ENCODE measurements around the gene SLC7A5.
A peak's percentile ranks its signal among the peaks of the same experiment; 100 is the strongest.
"Not testable (repeated sequence)": the region's sequence is repeated elsewhere in the genome, so short reads cannot be mapped to it uniquely, and the experiment has no call there.

Gene SLC7A5

DNA sequence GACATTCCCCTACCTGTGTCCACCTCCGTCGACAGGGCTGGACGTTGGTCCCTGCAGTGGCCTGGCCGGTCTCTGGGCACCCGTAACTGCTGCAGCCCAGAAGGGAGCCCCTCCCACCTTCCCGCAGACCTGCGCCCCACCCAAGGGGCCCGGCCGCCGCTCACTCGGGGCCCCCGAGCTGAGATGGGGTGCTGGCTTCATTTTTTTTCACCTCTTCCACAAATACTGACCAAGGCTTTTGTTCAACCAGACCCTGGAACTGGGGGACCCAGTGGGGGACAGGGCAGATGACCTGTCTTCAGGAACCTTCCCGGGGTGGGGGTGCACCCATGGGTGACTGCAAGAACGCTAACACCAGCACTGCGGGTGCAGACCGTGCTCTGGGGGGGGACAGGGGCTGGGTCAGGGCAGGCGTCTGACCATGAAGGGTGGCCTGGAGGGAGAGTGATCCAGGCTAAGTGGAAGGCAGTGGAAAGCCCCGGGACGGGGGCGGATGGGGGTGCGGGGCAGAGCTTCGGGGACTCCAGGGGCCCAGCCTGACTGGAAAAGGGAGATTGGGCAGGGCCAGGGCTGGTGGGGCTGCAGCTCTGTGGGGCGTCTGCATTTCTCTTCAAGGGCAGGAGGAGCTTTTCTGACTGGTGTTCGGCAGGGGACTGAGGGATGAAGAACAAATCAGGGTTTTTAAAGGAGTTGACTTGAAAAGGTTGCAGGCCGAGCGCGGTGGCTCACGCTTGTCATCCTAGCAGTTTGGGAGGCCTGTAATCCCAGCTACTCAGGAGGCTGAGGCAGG is 42.3 kb downstream of the SLC7A5 start:
- Mint-ChIP-seq H3K27ac (no peak overlapping the region), H3K36me3 (peaks cover 15% of the 10 kb centered on the region), H3K9me3 (no peaks in the 10 kb centered on the region), H3K4me3 (no peak overlapping the region), H3K4me1 (peaks cover 4% of the 10 kb centered on the region), H3K27me3 (peaks cover 21% of the 10 kb centered on the region)
- CTCF ChIA-PET = interaction anchor here (0.6 to 1.4 kb wide), 2 partner anchors 22 to 39 kb away, joined by 3 to 4 read pairs; no protein-coding TSS in a partner anchor
- no peak for DNase-seq

DNA sequence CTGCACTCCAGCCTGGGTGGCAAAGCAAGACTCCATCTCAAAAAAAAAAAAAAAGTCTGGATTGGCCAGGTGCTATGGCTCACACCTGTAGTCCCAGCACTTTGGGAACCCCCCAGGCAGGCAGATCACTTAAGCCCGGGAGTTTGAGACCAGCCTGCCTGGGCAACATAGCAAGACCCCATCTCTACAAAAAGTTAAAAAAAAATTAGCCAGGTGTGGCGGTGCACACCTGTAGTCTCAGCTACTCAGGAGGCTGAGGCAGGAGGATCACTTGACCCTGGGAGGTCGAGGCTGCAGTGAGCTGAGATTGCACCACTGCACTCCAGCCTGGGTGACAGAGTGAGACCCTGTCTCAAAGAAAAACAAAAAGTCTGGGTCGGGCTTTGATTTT is 42.9 kb downstream of the SLC7A5 start:
- CTCF ChIA-PET, H3K4me3 Mint-ChIP-seq, H3K27ac Mint-ChIP-seq, DNase-seq, H3K9me3 Mint-ChIP-seq, H3K4me1 Mint-ChIP-seq: not testable (repeated sequence)
- peaks cover 21% of the 10 kb centered on the region for H3K27me3 Mint-ChIP-seq
- peaks cover 12% of the 10 kb centered on the region for H3K36me3 Mint-ChIP-seq

DNA sequence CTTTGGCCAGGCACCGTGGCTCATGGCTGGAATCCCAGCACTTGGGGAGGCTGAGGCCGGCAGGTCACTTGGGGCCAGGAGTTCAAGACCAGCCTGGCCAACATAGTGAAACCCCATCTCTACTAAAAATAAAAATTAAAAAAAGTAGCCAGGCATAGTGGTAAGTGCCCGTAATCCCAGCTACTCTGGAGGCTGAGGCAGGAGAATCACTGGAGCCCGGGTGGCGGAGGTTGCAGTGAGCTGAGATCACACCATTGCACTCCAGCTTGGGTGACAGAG is 43.5 kb downstream of the SLC7A5 start:
- Mint-ChIP-seq H3K4me1 (peaks cover 13% of the 10 kb centered on the region), H3K27me3 (peaks cover 23% of the 10 kb centered on the region)
- not testable (repeated sequence) for H3K36me3 Mint-ChIP-seq, H3K27ac Mint-ChIP-seq, H3K4me3 Mint-ChIP-seq, H3K9me3 Mint-ChIP-seq, DNase-seq
- CTCF ChIA-PET = interaction anchor here (1.0 to 1.2 kb wide), 2 partner anchors 19 to 47 kb away, joined by 3 read pairs; no protein-coding TSS in a partner anchor

DNA sequence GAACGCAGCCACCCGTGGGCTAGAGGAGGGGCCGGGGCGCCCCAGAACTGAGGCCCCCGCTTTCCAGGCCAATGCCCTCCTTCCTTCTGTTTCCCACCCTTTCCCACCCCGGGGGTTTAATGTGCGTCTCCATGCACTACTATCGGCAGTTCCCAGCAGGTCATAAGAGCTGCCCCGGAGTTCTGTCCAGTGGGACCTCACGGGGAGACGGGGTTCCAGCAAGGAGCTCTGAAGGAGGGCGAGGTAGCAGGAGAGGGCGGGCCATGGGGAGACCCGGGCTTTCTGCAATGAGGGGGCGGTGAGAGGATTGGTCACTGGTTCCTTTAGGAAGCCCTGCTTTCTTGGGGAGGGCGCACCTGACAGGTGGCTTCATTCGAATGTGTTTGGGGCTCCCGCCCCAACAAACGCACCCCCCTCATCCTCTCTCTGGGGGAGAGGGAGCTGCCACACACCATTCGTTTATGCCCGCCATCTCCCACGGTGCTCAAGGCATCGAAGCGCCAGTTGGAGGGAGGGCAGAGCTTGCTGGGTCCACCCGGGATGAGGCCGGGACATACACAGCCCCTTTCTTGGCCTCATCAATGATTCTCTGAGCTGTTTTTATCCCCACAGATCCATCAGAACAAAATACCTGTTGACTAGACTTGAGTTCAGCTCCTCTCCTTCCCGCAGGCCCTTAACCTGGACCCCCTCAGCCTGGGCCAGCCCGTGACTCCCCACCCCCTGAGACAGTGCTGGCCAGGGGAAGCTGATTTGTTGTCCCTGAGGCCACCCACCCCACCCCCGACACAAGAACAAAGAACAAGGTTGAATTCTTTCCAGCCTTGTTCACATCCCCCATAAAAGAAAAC is 44.1 kb downstream of the SLC7A5 start:
- Mint-ChIP-seq H3K27ac (no peak overlapping the region), H3K4me1 (peaks cover 16% of the 10 kb centered on the region), H3K36me3 (peaks cover 5% of the 10 kb centered on the region), H3K9me3 (no peaks in the 10 kb centered on the region), H3K27me3 (peaks cover 24% of the 10 kb centered on the region), H3K4me3 (no peak overlapping the region)
- CTCF ChIA-PET = interaction anchor here (1.0 to 1.2 kb wide), 2 partner anchors 18 to 46 kb away, joined by 3 read pairs; no protein-coding TSS in a partner anchor
- DNase-seq = no peak

DNA sequence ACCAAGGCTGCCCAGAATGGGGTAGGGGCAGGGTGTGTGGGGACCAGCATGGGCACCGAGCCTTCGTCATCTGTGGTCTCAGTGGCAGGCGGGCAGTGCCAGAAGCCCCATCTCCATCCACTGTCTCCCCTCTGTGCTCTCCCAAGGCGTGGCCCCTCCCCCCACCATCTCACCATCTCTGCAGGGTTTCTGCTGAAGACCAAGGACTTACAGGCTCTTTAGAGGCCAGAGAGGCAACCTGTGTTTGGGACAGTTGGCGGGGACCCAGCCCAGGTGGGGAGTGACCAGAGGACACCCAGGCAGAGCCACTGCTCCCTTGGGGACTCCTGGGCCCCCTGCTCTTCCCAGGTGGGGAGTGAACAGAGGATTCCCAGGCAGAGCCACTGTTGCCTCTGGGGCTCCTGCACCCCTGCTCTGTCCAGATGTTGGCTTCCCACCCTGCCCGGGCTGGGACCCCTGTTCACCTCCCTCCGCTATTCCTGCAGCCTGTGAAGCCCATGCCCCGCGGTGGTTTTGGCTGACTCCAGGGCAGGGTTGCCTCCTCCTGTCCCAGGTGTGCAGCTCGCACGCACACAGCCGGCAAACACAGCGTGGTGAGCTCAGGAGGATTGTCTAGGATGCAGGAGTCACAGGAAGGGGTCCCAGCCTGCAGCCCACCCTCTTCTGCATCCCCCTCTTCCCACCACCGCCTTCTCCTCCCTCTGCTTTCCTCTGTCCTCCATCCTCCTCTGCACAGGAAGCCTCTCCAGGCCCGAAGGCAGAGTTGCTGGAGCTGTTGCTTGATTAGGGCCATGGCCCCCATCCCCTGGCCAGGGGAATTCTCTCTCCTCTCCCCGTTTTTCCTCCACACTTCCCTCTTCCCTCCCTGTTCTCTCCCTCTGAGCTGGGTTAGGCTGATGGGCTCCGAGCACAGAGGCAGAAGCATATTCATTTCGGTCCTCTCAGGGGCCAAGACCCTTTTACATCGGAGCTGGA is 45.0 kb downstream of the SLC7A5 start:
- Mint-ChIP-seq H3K27ac (no peak overlapping the region), H3K4me1 (peaks cover 16% of the 10 kb centered on the region), H3K9me3 (no peaks in the 10 kb centered on the region), H3K36me3 (no peaks in the 10 kb centered on the region), H3K4me3 (no peak overlapping the region), H3K27me3 (peaks cover 24% of the 10 kb centered on the region)
- CTCF ChIA-PET = interaction anchor here (1.2 kb wide), 1 partner anchor 45 kb away, joined by 3 read pairs; no protein-coding TSS in a partner anchor
- no peak for DNase-seq

DNA sequence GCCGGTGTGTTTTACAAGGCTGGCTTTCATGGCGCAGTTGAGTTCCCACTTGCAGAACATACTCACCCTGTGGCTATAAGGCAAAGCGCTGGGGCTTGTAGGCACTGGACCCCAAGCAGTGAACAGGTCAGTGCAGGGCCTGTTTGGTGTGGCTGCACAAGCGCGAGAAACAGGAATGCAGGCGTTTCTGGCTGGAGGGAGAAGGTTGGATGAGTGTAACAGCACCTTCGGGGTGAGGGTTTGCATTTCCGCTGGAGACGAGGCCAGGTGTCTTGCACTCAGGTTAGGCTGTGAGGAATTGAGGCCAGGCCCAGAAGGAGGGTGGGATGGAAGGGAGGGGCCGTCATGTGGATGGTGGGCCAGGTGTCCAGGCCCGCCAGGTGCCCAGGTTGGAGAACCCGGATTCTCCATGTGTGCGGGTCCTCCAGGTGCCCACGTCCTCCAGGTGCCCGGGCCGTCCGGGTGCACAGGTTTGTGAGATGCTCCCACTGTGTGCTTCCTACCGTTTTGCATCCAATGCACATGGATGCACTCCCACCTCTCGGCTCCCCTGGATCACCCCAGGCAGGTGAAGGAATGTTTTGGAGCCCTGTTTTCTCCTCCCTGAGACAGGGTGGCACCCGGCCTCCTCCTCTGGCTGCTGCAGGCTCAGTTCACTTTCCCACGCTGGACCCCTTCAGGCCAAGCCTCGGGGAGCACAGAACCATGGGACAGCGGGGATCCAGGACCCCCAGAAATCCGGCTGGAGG is 46.0 kb downstream of the SLC7A5 start:
- CTCF ChIA-PET = no interaction called here
- no peak overlapping the region for H3K4me3 Mint-ChIP-seq
- H3K27ac Mint-ChIP-seq = peak overlapping the region; percentile 24
- H3K27me3 Mint-ChIP-seq = peaks cover 24% of the 10 kb centered on the region
- no peak for DNase-seq
- no peaks in the 10 kb centered on the region for H3K36me3 Mint-ChIP-seq
- peaks cover 16% of the 10 kb centered on the region for H3K4me1 Mint-ChIP-seq
- peaks cover 4% of the 10 kb centered on the region for H3K9me3 Mint-ChIP-seq

DNA sequence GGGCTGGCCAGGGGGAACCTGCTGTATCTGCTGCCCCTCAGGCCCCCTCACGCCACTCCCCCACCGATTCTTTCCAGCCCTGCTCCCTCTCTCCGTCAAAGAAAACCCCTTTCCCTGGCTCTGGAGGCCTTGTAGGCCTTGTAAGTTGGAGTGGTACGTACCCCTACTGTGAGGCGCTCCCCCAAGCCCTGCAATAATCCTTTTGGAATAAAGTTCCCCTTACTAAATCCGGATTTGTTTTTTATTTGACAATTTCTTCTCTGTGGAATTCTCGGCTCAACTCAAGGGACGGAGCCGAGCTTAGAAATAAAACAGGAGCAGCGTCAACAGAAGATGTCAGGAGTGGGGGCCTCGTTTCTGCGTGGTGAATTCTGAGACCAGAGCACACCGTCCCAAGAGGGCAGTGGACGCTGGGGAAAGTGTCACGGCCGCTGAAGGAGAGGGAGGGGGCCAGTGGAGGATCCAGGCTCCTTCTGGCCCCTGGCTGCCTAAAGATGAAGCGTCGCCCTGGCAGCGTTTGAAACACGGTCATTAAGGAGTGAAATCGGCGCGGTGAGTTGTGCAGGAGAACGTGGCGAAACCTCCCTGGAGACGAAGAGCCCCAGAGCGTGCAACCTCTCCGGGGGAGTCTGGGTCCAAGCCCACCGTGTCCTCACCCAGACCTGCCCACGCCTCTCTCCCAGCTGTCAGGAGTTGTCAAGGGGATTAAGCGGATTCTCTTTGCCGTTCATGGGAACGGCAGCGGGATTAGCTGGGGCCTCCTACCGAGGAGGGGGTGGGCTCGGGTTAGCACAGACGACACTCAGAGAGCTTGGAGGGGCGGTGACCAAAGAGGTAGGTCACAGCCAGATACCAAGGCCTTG is 47.0 kb downstream of the SLC7A5 start:
- Mint-ChIP-seq H3K4me3 (no peak overlapping the region), H3K27ac (peak overlapping the region; percentile 65), H3K36me3 (no peaks in the 10 kb centered on the region), H3K9me3 (peaks cover 12% of the 10 kb centered on the region), H3K27me3 (peaks cover 24% of the 10 kb centered on the region), H3K4me1 (peaks cover 16% of the 10 kb centered on the region)
- CTCF ChIA-PET = interaction anchor here (0.7 kb wide), 1 partner anchor 42 kb away, joined by 3 read pairs; no protein-coding TSS in a partner anchor
- DNase-seq = no peak

DNA sequence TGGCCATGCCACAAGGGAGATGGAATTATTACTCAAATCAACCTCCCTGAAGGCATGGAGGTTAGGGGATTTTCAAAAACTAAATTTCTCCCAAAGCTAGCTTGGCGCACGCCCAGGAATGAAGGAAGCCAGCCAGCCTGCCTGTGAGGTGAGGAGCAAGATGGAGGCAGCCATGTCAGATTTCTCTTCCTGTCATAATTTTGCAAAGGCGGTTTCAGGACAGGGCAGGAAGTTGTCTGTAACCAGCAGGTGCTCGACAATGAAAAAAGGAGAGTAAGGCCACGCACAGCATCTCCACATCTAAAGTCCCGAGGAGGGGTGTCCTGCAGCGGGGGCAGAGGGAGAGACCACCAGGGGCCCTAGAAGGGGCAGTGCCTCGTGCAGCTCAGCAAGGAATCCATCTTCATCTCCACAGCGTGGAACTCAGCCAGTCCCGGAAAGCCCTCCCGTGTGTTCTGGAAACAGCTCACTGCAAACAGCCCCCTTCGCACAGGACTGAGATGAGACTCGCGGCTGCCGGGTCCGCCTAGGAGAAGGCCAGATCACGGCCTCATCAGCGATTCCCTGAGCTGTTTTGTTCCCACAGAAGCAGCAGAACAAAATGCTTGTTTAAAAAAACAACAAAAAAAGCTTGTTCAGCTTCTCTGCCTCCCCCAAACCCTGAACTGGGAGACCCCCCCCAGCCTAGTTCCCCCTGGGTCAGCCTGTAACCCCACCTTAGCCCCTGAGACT is 47.8 kb downstream of the SLC7A5 start:
- peaks cover 16% of the 10 kb centered on the region for H3K4me1 Mint-ChIP-seq
- H3K27ac Mint-ChIP-seq = peak overlapping the region; percentile 71
- no peak overlapping the region for H3K4me3 Mint-ChIP-seq
- H3K27me3 Mint-ChIP-seq = peaks cover 26% of the 10 kb centered on the region
- peak; percentile 33 for DNase-seq
- H3K36me3 Mint-ChIP-seq = no peaks in the 10 kb centered on the region
- CTCF ChIA-PET = interaction anchor here (0.7 kb wide), 1 partner anchor 41 kb away, joined by 3 read pairs; no protein-coding TSS in a partner anchor
- H3K9me3 Mint-ChIP-seq = peaks cover 19% of the 10 kb centered on the region

DNA sequence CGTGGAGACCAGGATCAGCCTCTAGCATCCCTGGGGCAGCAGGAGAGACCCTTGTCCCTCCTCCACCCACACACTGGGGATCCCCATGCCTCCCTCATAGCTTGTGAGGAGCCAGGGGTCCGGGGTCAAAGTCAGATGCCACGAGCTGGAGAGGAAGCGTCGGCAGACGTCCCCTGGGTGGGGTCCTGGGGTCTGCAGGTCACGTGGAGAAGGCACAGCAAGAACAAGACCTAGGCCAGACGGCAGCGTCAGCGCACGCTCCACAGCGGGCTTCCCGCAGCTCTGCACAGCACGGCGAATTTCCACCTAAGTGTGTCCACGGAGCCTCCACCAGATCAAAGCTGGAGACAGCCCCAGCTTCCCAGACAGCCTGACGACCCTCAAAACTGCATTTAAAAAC is 49.3 kb downstream of the SLC7A5 start:
- CTCF ChIA-PET = no interaction called here

DNA sequence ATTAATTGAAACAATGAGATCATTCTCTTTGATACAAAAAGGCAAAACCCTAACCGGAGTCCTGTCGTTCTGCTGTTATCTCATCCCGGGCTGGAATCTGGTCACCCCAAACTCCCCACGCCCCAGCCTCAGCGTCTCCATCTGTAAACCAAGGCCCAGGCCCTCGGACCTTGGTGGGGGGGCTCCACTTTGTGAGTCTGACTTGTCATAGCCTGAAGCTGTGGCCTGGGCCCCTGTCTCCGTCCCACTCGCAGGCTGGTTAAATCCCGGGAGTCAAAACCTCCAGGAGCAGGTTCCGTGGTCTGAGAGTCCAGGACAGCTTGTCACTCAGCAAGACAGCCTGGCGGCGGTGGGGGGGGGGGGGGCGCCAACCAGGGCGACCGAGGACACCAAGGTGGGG is 50.0 kb downstream of the SLC7A5 start:
- no peak overlapping the region for H3K4me3 Mint-ChIP-seq
- CTCF ChIA-PET = interaction anchor here (1.4 kb wide), 1 partner anchor 31 kb away, joined by 3 read pairs; no protein-coding TSS in a partner anchor

More for the DNA sequence above, 49.3 kb downstream of the SLC7A5 start:
- Mint-ChIP-seq H3K4me1 (peaks cover 16% of the 10 kb centered on the region), H3K36me3 (no peaks in the 10 kb centered on the region), H3K27ac (no peak overlapping the region), H3K4me3 (no peak overlapping the region), H3K9me3 (peaks cover 20% of the 10 kb centered on the region), H3K27me3 (peaks cover 29% of the 10 kb centered on the region)
- no peak for DNase-seq

DNA sequence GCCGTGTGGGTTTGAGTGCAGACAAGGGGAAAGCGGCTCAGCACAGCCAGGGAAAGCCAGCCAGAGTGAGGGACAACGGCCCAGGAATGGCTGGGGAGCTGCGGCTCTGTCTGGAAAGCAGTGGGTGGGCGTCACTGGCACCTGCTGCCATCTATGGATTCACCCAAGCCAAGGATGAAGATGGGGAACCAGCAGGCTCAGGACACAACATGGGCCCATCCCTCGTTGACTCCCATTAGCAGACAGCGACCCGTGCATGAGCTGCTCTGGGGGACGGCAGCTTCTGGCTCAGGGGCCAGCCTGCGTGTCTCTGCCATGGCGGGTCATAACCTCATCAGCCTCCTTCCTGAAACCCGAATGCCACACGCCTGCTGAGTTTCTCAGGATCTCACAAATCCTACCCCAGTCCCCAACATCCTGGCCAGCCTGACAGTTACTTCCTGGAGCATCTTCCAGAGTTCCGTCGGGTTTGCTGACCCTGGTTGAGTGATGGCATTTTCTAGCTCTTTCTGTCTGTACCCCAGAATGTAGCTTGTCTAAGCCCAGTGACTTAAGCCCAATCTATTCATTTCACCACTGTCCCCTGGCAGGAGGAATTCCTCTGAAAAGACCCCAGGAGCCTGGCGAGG is 50.7 kb downstream of the SLC7A5 start:
- peaks cover 20% of the 10 kb centered on the region for H3K9me3 Mint-ChIP-seq
- peaks cover 16% of the 10 kb centered on the region for H3K4me1 Mint-ChIP-seq
- DNase-seq = no peak
- peaks cover 20% of the 10 kb centered on the region for H3K27me3 Mint-ChIP-seq
- H3K36me3 Mint-ChIP-seq = no peaks in the 10 kb centered on the region
- H3K27ac Mint-ChIP-seq = no peak overlapping the region
- CTCF ChIA-PET = interaction anchor here (1.4 kb wide), 1 partner anchor 31 kb away, joined by 3 read pairs; no protein-coding TSS in a partner anchor
- H3K4me3 Mint-ChIP-seq = no peak overlapping the region

More for the DNA sequence above, 50.0 kb downstream of the SLC7A5 start:
- Mint-ChIP-seq H3K36me3 (no peaks in the 10 kb centered on the region), H3K9me3 (peaks cover 20% of the 10 kb centered on the region), H3K27ac (no peak overlapping the region), H3K4me1 (peaks cover 16% of the 10 kb centered on the region), H3K27me3 (peaks cover 24% of the 10 kb centered on the region)
- DNase-seq = no peak

Measured in activated naive CD4-positive, alpha-beta T cell treated with anti-CD3 and anti-CD28 coated beads, Interleukin-2, amount 10 ng/mL, durations not matched to agents 7 days and 5 days (primary cell).